Measurements from ENCODE around the gene TNN. TPM values are rescaled to one million over a fixed set of nuclear protein-coding genes. Genes with fewer than 3 reads are reported as not detected.
A peak's percentile ranks its signal among the peaks of the same experiment; 100 is the strongest.

TNN gene
- total RNA-seq, 1 experiment from 2014 or later: not detected

- Mint-ChIP-seq H3K27ac (ENCODE audit: low read depth, unreplicated experiment) (no peak overlapping the region), H3K9me3 (ENCODE audit: unreplicated experiment) (no peaks in the 10 kb centered on the region), H3K36me3 (ENCODE audit: insufficient read depth, unreplicated experiment) (no peaks in the 10 kb centered on the region), H3K4me1 (ENCODE audit: insufficient read depth, unreplicated experiment) (no peaks in the 10 kb centered on the region), H3K4me3 (ENCODE audit: unreplicated experiment) (no peak overlapping the region), H3K27me3 (ENCODE audit: insufficient read depth, unreplicated experiment) (peaks cover 56% of the 10 kb centered on the region)
- POLR2A ChIA-PET: no interaction called here
- intact Hi-C loops (cut with micrococcal nuclease): no loop called here
- no peak for DNase-seq (ENCODE audit: unreplicated experiment)
- no TSS peak for BruUV-seq (replicated peaks)
- TF ChIP-seq CTCF (IDR thresholded peaks at IDR 0.05; ENCODE audit: unreplicated experiment): no peak
- CTCF ChIA-PET: interaction anchor here (0.7 to 1.0 kb wide), 2 partner anchors 19 to 75 kb away, joined by 3 to 4 read pairs; no protein-coding TSS in a partner anchor
Measured at GRCh38 chr1:175070818-175071217, 3.2 kb downstream of the TNN start.

GRCh38 chr1:175071276-175071943, 3.8 kb downstream of the TNN start:
- ChIA-PET CTCF (no interaction called here), POLR2A (no interaction called here)
- intact Hi-C loops (cut with micrococcal nuclease): no loop called here
- no TSS peak for BruUV-seq (replicated peaks)
- no peaks in the 10 kb centered on the region for H3K4me1 Mint-ChIP-seq (ENCODE audit: insufficient read depth, unreplicated experiment)
- no peak for TF ChIP-seq CTCF (IDR thresholded peaks at IDR 0.05; ENCODE audit: unreplicated experiment)
- no peak for DNase-seq (ENCODE audit: unreplicated experiment)
- H3K27ac Mint-ChIP-seq (ENCODE audit: low read depth, unreplicated experiment): no peak overlapping the region
- H3K27me3 Mint-ChIP-seq (ENCODE audit: insufficient read depth, unreplicated experiment): peaks cover 50% of the 10 kb centered on the region
- no peaks in the 10 kb centered on the region for H3K36me3 Mint-ChIP-seq (ENCODE audit: insufficient read depth, unreplicated experiment)
- H3K9me3 Mint-ChIP-seq (ENCODE audit: unreplicated experiment): no peaks in the 10 kb centered on the region
- H3K4me3 Mint-ChIP-seq (ENCODE audit: unreplicated experiment): no peak overlapping the region

- intact Hi-C loops (cut with micrococcal nuclease): no loop called here
- ChIA-PET CTCF (no interaction called here), POLR2A (no interaction called here)
- Mint-ChIP-seq H3K4me3 (ENCODE audit: unreplicated experiment) (no peak overlapping the region), H3K27ac (ENCODE audit: low read depth, unreplicated experiment) (no peak overlapping the region), H3K27me3 (ENCODE audit: insufficient read depth, unreplicated experiment) (peaks cover 41% of the 10 kb centered on the region), H3K36me3 (ENCODE audit: insufficient read depth, unreplicated experiment) (no peaks in the 10 kb centered on the region), H3K9me3 (ENCODE audit: unreplicated experiment) (no peaks in the 10 kb centered on the region), H3K4me1 (ENCODE audit: insufficient read depth, unreplicated experiment) (no peaks in the 10 kb centered on the region)
- DNase-seq (ENCODE audit: unreplicated experiment): peak; percentile 32
- no peak for TF ChIP-seq CTCF (IDR thresholded peaks at IDR 0.05; ENCODE audit: unreplicated experiment)
- no TSS peak for BruUV-seq (replicated peaks)
Measured at GRCh38 chr1:175072099-175072951, 4.7 kb downstream of the TNN start.

GRCh38 chr1:175073061-175073460, 5.4 kb downstream of the TNN start:
- H3K27me3 Mint-ChIP-seq (ENCODE audit: insufficient read depth, unreplicated experiment): peaks cover 37% of the 10 kb centered on the region
- DNase-seq (ENCODE audit: unreplicated experiment): peak; percentile 51
- no peak for TF ChIP-seq CTCF (IDR thresholded peaks at IDR 0.05; ENCODE audit: unreplicated experiment)
- intact Hi-C loops (cut with micrococcal nuclease): no loop called here
- H3K36me3 Mint-ChIP-seq (ENCODE audit: insufficient read depth, unreplicated experiment): no peaks in the 10 kb centered on the region
- H3K4me1 Mint-ChIP-seq (ENCODE audit: insufficient read depth, unreplicated experiment): no peaks in the 10 kb centered on the region
- CTCF ChIA-PET: no interaction called here
- H3K27ac Mint-ChIP-seq (ENCODE audit: low read depth, unreplicated experiment): no peak overlapping the region
- H3K4me3 Mint-ChIP-seq (ENCODE audit: unreplicated experiment): no peak overlapping the region
- BruUV-seq (replicated peaks): no TSS peak
- POLR2A ChIA-PET: no interaction called here
- H3K9me3 Mint-ChIP-seq (ENCODE audit: unreplicated experiment): no peaks in the 10 kb centered on the region
